HepG2 (cell line): ENCODE data around the gene C15orf62. TPM values are rescaled to one million over a fixed set of nuclear protein-coding genes. Genes with fewer than 3 reads are reported as not detected.

Experiments
- ATAC-seq: fragments of 200-7000 bp; cut with Tn5 transposase; 3 replicates; pipeline ENCODE4 v1.9.1; 2020; ENCODE audit warnings: mild to moderate bottlenecking, moderate library complexity
- BruUV-seq: library from RNA; stranded (reverse); fragments of 400-500 nt; replicated peaks from 2 replicates; lab custom pipeline; 2021; lab: Mats Ljungman, UMichigan
- CTCF ChIA-PET: fragments of 300-600 bp; formaldehyde crosslinking; extraction: SDS; loops from one replicate; lab custom pipeline; 2021; ENCODE audit warnings: low total read pairs, inconsistent platforms, low intra/inter-chr PET ratio; lab: Yijun Ruan, JAX
- POLR2A ChIA-PET: fragments of 350-600 bp; sonication (Branson Sonifier 250); formaldehyde crosslinking; loops from one replicate; lab custom pipeline; 2020; ENCODE audit warnings: antibody characterized with exemption, inconsistent platforms; lab: Yijun Ruan, JAX
- DNase-seq: peaks from one replicate; pipeline ENCODE4 v3.0.0-alpha.2; 2015; ENCODE audit warnings: low spot score
- FAIRE-seq: peaks from 3 replicates; lab custom pipeline; 2011; peaks lifted over from hg19 to GRCh38; lab: Jason Lieb, UNC
- H2AFZ ChIP-seq: one replicate; pipeline ENCODE4 v1.6.1; 2011; ENCODE audit warnings: low read length, inconsistent platforms
- H3K27ac ChIP-seq: fragments of 300-600 bp; 3 replicates; pipeline ENCODE4 v1.8.0; 2011; ENCODE audit warnings: mixed run types, mild to moderate bottlenecking, mixed read lengths, low read length, inconsistent platforms; ENCODE audit not compliant: insufficient read depth; ENCODE audit errors: extremely low read length
- H3K27me3 ChIP-seq, 2 experiments: fragments of 200-600 bp in 1 of 2; 2 replicates in 1 of 2; 3 replicates in 1 of 2; pipeline versions ENCODE4 v1.6.0 to v1.8.0; 2011; ENCODE audit warnings: low read length in 2 of 2, mild to moderate bottlenecking in 2 of 2, moderate library complexity in 2 of 2, inconsistent platforms in 1 of 2; ENCODE audit not compliant: insufficient read depth in 2 of 2, control insufficient read depth in 1 of 2
- H3K36me3 ChIP-seq, 2 experiments: fragments of 200-600 bp in 1 of 2; replicated peaks in 1 of 2; 2 replicates in 1 of 2; 3 replicates in 1 of 2; pipeline versions ENCODE4 v1.5.1 to v1.8.0; 2011; ENCODE audit warnings: low read length in 2 of 2, inconsistent platforms in 1 of 2; ENCODE audit not compliant: insufficient read depth in 2 of 2, control insufficient read depth in 1 of 2
- H3K4me1 ChIP-seq: 2 replicates; pipeline ENCODE4 v1.5.1; 2012; ENCODE audit warnings: low read length, inconsistent platforms; ENCODE audit not compliant: insufficient read depth
- H3K4me2 ChIP-seq: 2 replicates; pipeline ENCODE4 v1.6.0; 2011; ENCODE audit warnings: low read depth, low read length, inconsistent platforms
- H3K4me3 ChIP-seq, 3 experiments: fragments of 200-600 bp in 1 of 3; sonication (generic), shearing (Covaris generic) in 1 of 3; replicated peaks in 1 of 3; 2 replicates each; pipeline ENCODE4 v1.5.1; 2011 to 2016; ENCODE audit warnings: low read length in 3 of 3, inconsistent platforms in 2 of 3, low read depth in 2 of 3, mild to moderate bottlenecking in 2 of 3, control low read depth in 1 of 3, mixed read lengths in 1 of 3; ENCODE audit not compliant: insufficient read depth in 1 of 3
- H3K79me2 ChIP-seq: one replicate; pipeline ENCODE4 v1.6.1; 2011; ENCODE audit warnings: low read length, inconsistent platforms; ENCODE audit not compliant: insufficient read depth
- H3K9ac ChIP-seq: 2 replicates; pipeline ENCODE4 v1.6.0; 2011; ENCODE audit warnings: mild to moderate bottlenecking, low read depth, low read length, inconsistent platforms; ENCODE audit not compliant: insufficient read depth
- H3K9me3 ChIP-seq: 2 replicates; pipeline ENCODE4 v1.5.1; 2012; ENCODE audit warnings: mild to moderate bottlenecking, low read length
- H4K20me1 ChIP-seq: 2 replicates; pipeline ENCODE4 v1.6.0; 2011; ENCODE audit warnings: inconsistent platforms, mild to moderate bottlenecking, low read length, moderate library complexity; ENCODE audit not compliant: insufficient read depth
- CCDC6 ChIP-seq: sonication (generic); formaldehyde crosslinking; IDR thresholded peaks from 2 replicates; pipeline ENCODE4 v1.8.1; 2022; ENCODE audit warnings: mild to moderate bottlenecking, missing genetic modification reagents, moderate library complexity
- HCFC1 ChIP-seq: fragments of 150-350 bp; IDR thresholded peaks from 2 replicates; pipeline ENCODE4 v1.6.1; 2014; ENCODE audit warnings: low read depth, low read length
- IKZF4 ChIP-seq: sonication (generic); formaldehyde crosslinking; IDR thresholded peaks from 2 replicates; pipeline ENCODE4 v1.5.1; 2020; ENCODE audit warnings: borderline replicate concordance, mild to moderate bottlenecking, low read depth, missing genetic modification reagents; ENCODE audit errors: not compliant biosample characterization
- IKZF5 ChIP-seq: IDR thresholded peaks from 2 replicates; pipeline ENCODE4 v1.6.1; 2018; ENCODE audit warnings: missing genetic modification reagents, mild to moderate bottlenecking, missing compliant biosample characterization
- JARID2 ChIP-seq: sonication (generic); formaldehyde crosslinking; IDR thresholded peaks from 2 replicates; pipeline ENCODE4 v1.8.1; 2023; ENCODE audit warnings: missing genetic modification reagents, inconsistent platforms; ENCODE audit not compliant: insufficient replicate concordance
- JUN ChIP-seq: sonication (generic); formaldehyde crosslinking; IDR thresholded peaks from 2 replicates; pipeline ENCODE4 v1.4.0; 2020; ENCODE audit warnings: mild to moderate bottlenecking, missing genetic modification reagents
- KMT2A ChIP-seq: sonication (generic); formaldehyde crosslinking; IDR thresholded peaks from 2 replicates; pipeline ENCODE4 v1.4.0; 2020; ENCODE audit warnings: missing genetic modification reagents
- NAIF1 ChIP-seq: sonication (generic); formaldehyde crosslinking; IDR thresholded peaks from 2 replicates; pipeline ENCODE4 v1.5.0; 2020; ENCODE audit warnings: mild to moderate bottlenecking, missing genetic modification reagents, borderline replicate concordance
- TERF1 ChIP-seq: sonication (generic); formaldehyde crosslinking; IDR thresholded peaks from 2 replicates; pipeline ENCODE4 v1.8.0; 2022; ENCODE audit warnings: mild to moderate bottlenecking, missing genetic modification reagents, moderate library complexity
- ZC3H13 ChIP-seq: sonication (generic); formaldehyde crosslinking; IDR thresholded peaks from 2 replicates; pipeline ENCODE4 v1.8.1; 2023; ENCODE audit warnings: mild to moderate bottlenecking, missing genetic modification reagents, moderate library complexity
- ZGPAT ChIP-seq: IDR thresholded peaks from 2 replicates; pipeline ENCODE4 v1.6.1; 2016; ENCODE audit warnings: mild to moderate bottlenecking
- ZNF766 ChIP-seq: sonication (generic); formaldehyde crosslinking; IDR thresholded peaks from 2 replicates; pipeline ENCODE4 v1.5.0; 2020; ENCODE audit warnings: missing genetic modification reagents, borderline replicate concordance
- ZNF788 ChIP-seq: sonication (generic); formaldehyde crosslinking; IDR thresholded peaks from 2 replicates; pipeline ENCODE4 v1.5.0; 2020; ENCODE audit warnings: mild to moderate bottlenecking, missing genetic modification reagents, borderline replicate concordance
- WGBS: methylation state at CpG from one replicate; pipeline ENCODE4 v1.1.6; 2017; ENCODE audit warnings: low lambda C conversion rate; 5-methylcytosine and 5-hydroxymethylcytosine counted together
- in situ Hi-C: cut with HindIII; loops from 2 replicates; pipeline ENCODE4 v1.10.0; 2017; ENCODE audit warnings: low pct_unique_long_range_greater_than_20kb; ENCODE audit not compliant: extremely low pct_ligation_motif_present
- intact Hi-C: fragments of 100-400 bp; cut with micrococcal nuclease; formaldehyde crosslinking; loops from one replicate; pipeline ENCODE4 v1.10.0; 2022; ENCODE audit not compliant: unreplicated experiment
- polyA plus RNA-seq, 8 experiments: library from polyadenylated mRNA; depleted of rRNA in 3 of 8; stranded (reverse) in 7 of 8; unstranded in 1 of 8; fragments of >200 nt; fragmentation: Illumina TruSeq in 4 of 8; extraction: Trizol in 4 of 8; gene quantifications; 2 replicates each; pipeline versions ENCODE4 v1.2.1 to v1.2.3, GENCODE V29; 2011 to 2016; ENCODE audit warnings: low read depth in 4 of 8, missing spikeins in 1 of 8, mixed read lengths in 1 of 8; ENCODE audit not compliant: insufficient read depth in 1 of 8
- total RNA-seq, 5 experiments: library from RNA; depleted of rRNA; stranded (reverse); fragments of >200 nt; fragmentation: Illumina TruSeq; extraction: Trizol; gene quantifications; 2 replicates each; pipeline ENCODE4 v1.2.3, GENCODE V29; 2016; ENCODE audit warnings: low read depth in 1 of 5

Gene C15orf62
- total and polyA plus RNA-seq, 2 of the 13 experiments (the other 11 are each of a cell fraction or from before 2014, with no cell fraction given): 0.51 to 1.1 TPM

- whole genome bisulfite sequencing: 2% methylated on average over 22 of the region's 75 CpGs
- Histone ChIP-seq H3K9me3 (no peaks in the 10 kb centered on the region), H3K27me3 (no peaks in the 10 kb centered on the region), H3K9ac (peak within 1 kb of the TSS; percentile 89), H3K79me2 (peaks cover 11% of the 10 kb centered on the region), H4K20me1 (no peaks in the 10 kb centered on the region), H3K36me3 (peaks cover 3 to 16% of the 10 kb centered on the region in 2 experiments; a peak in 4 of 5 replicates), H3K4me1 (peaks cover 55% of the 10 kb centered on the region), H3K27ac (peak within 1 kb of the TSS; percentile 100), H3K4me3 (peak within 1 kb of the TSS; percentile 74 to 81 (median 75)), H2AFZ (no peak within 1 kb of the TSS), H3K4me2 (peak within 1 kb of the TSS; percentile 83)
- TSS peak; percentile 59 for BruUV-seq
- POLR2A ChIA-PET: interaction anchor here (0.7 to 2.1 kb wide), 14 partner anchors 8 to 130 kb away, joined by 3 to 16 read pairs (median 4); partner anchors contain the start of genes DNAJC17, RAD51, VPS18 and ZFYVE19
- CTCF ChIA-PET: interaction anchor here (1.7 kb wide), 1 partner anchor 19 kb away, joined by 4 read pairs; no protein-coding TSS in a partner anchor
- intact Hi-C loops: loop anchor here (5.0 kb wide), 1 partner anchor 197 kb away; the partner anchor contains the start of genes CCDC32 and RPUSD2
- in situ Hi-C loops: no loop called here
- DNase-seq: peak; percentile 83
- FAIRE-seq: no peak
- ATAC-seq: peak; percentile 83
- TF ChIP-seq ZNF766 (0 out of 2 replicates have a peak, but pooled peaks have one; percentile 18), IKZF5 (CRISPR knock-in tag) (0 out of 2 replicates have a peak, but pooled peaks have one; percentile 44), HCFC1 (no peak; the same call in 1 of the 2 replicates), ZNF788 (CRISPR knock-in tag) (no peak; the same call in 1 of the 2 replicates), NAIF1 (CRISPR knock-in tag) (peak; percentile 92), JUN (peak; percentile 28; the same call in 1 of the 2 replicates), ZGPAT (CRISPR knock-in tag) (peak; percentile 98), JARID2 (CRISPR knock-in tag) (peak; percentile 77), KMT2A (CRISPR knock-in tag) (peak; percentile 79; the same call in 1 of the 2 replicates), TERF1 (CRISPR knock-in tag) (0 out of 2 replicates have a peak, but pooled peaks have one; percentile 45), IKZF4 (CRISPR knock-in tag) (peak; percentile 69), CCDC6 (CRISPR knock-in tag) (peak; percentile 71; the same call in 1 of the 2 replicates), ZC3H13 (CRISPR knock-in tag) (peak; percentile 65; the same call in 1 of the 2 replicates)
These were observed 5.8 kb upstream of the C15orf62 start, which contains the start of gene GCHFR for GRCh38 chr15:40763801-40764628. Gene GCHFR (plus strand): TSS chr15:40764068. CDS start chr15:40764181, 113 bp downstream.
